ENCODE results near the gene KCNQ2.

Gene KCNQ2

DNA sequence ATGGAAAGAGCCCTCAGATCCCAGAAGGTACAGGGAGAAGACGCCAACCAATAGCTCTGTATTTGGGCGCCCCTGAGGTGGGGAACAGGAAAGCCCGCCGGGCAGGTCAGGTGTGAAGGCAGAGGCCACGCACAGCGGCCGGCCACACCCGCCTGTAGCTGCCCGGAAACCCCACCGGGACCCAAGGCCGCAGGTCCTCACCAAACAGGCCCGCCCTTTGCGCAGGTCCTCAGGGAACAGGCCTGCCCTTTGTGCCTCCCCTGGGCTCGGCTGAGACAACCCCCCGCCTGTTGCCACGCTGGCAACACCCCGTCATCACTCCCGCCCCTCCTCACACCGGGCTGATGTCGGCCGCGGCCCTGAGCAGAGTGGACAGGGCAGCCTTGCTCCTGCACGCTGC lies 66.4 kb downstream of the KCNQ2 start:
- DNase-seq (ENCODE audit: low read depth in 1 of 2, low spot score in 1 of 2), result no peak
- no peak for TF ChIP-seq SPI1 (IDR thresholded peaks at IDR 0.05; ENCODE audit: borderline replicate concordance, low read depth)
- TF ChIP-seq GABPA (IDR thresholded peaks at IDR 0.05; ENCODE audit: low read depth), result no peak
- no peak for TF ChIP-seq CTCF (IDR thresholded peaks at IDR 0.05; ENCODE audit: insufficient read depth, low read length)
- no peak for TF ChIP-seq POLR2AphosphoS5 (IDR thresholded peaks at IDR 0.05; ENCODE audit: low read depth)
- no peak for TF ChIP-seq REST (IDR thresholded peaks at IDR 0.05; ENCODE audit: insufficient replicate concordance, low read depth)
- Histone ChIP-seq H3K4me3 (replicated peaks; ENCODE audit: insufficient read depth, low read length) (no peak overlapping the region), H3K27ac (replicated peaks) (no peak overlapping the region), H3K27me3 (ENCODE audit: insufficient read depth, poor library complexity, severe bottlenecking) (peaks cover 6% of the 10 kb centered on the region)

- Histone ChIP-seq H3K4me3 (replicated peaks; ENCODE audit: insufficient read depth, low read length) (no peak overlapping the region), H3K27me3 (ENCODE audit: insufficient read depth, poor library complexity, severe bottlenecking) (peaks cover 6% of the 10 kb centered on the region), H3K27ac (replicated peaks) (no peak overlapping the region)
- DNase-seq (ENCODE audit: low read depth in 1 of 2, low spot score in 1 of 2), result no peak
- TF ChIP-seq GABPA (IDR thresholded peaks at IDR 0.05; ENCODE audit: low read depth) (no peak), SPI1 (IDR thresholded peaks at IDR 0.05; ENCODE audit: borderline replicate concordance, low read depth) (no peak), CTCF (IDR thresholded peaks at IDR 0.05; ENCODE audit: insufficient read depth, low read length) (no peak), POLR2AphosphoS5 (IDR thresholded peaks at IDR 0.05; ENCODE audit: low read depth) (no peak), REST (IDR thresholded peaks at IDR 0.05; ENCODE audit: insufficient replicate concordance, low read depth) (no peak)
Observed at GRCh38 chr20:63405102-63405730, 67.2 kb downstream of the KCNQ2 start.

GRCh38 chr20:63404129-63405085 lies 68.0 kb downstream of the KCNQ2 start:
- no peak for DNase-seq (ENCODE audit: low read depth in 1 of 2, low spot score in 1 of 2)
- Histone ChIP-seq H3K27ac (replicated peaks) (no peak overlapping the region), H3K4me3 (replicated peaks; ENCODE audit: insufficient read depth, low read length) (no peak overlapping the region), H3K27me3 (ENCODE audit: insufficient read depth, poor library complexity, severe bottlenecking) (peaks cover 6% of the 10 kb centered on the region)
- no peak for TF ChIP-seq SPI1 (IDR thresholded peaks at IDR 0.05; ENCODE audit: borderline replicate concordance, low read depth)
- TF ChIP-seq CTCF (IDR thresholded peaks at IDR 0.05; ENCODE audit: insufficient read depth, low read length), result no peak
- TF ChIP-seq GABPA (IDR thresholded peaks at IDR 0.05; ENCODE audit: low read depth), result no peak
- TF ChIP-seq POLR2AphosphoS5 (IDR thresholded peaks at IDR 0.05; ENCODE audit: low read depth), result no peak
- TF ChIP-seq REST (IDR thresholded peaks at IDR 0.05; ENCODE audit: insufficient replicate concordance, low read depth), result no peak

Measured in HL-60 (cell line).